SU-DHL-6 (cell line): ENCODE data around the gene CCDC188.

Experiments
- H2AFZ ChIP-seq: fragments of 200-600 bp; sonication (generic); 2 replicates; pipeline ENCODE4 v1.6.1; 2014; ENCODE audit warnings: low read depth, mild to moderate bottlenecking, moderate library complexity, mixed read lengths, antibody characterized with exemption, low read length; ENCODE audit not compliant: severe bottlenecking
- H3F3A ChIP-seq: fragments of 200-600 bp; shearing (Covaris generic); 2 replicates; pipeline ENCODE4 v1.6.0; 2016; ENCODE audit warnings: antibody characterized with exemption, mild to moderate bottlenecking; ENCODE audit not compliant: insufficient read depth
- H3K27ac ChIP-seq: fragments of 200-600 bp; sonication (generic); 2 replicates; pipeline ENCODE4 v1.5.1; 2016; ENCODE audit warnings: low read depth, mild to moderate bottlenecking, low read length, moderate library complexity, mixed read lengths
- H3K27me3 ChIP-seq: fragments of 200-600 bp; sonication (generic), shearing (Covaris generic); 2 replicates; pipeline ENCODE4 v1.6.0; 2014; ENCODE audit warnings: mild to moderate bottlenecking, low read length
- H3K36me3 ChIP-seq: fragments of 200-600 bp; sonication (generic); 2 replicates; pipeline ENCODE4 v1.6.1; 2014; ENCODE audit warnings: mild to moderate bottlenecking, low read length, mixed read lengths
- H3K4me2 ChIP-seq: fragments of 300-600, 200-600 bp; shearing (Covaris generic), sonication (generic); 2 replicates; pipeline ENCODE4 v1.6.0; 2014; ENCODE audit warnings: low read length, low read depth, mild to moderate bottlenecking; ENCODE audit not compliant: poor library complexity, severe bottlenecking
- H3K4me3 ChIP-seq: fragments of 200-600 bp; sonication (generic); 2 replicates; pipeline ENCODE4 v1.5.1; 2014; ENCODE audit warnings: antibody characterized with exemption, low read length, mild to moderate bottlenecking, mixed read lengths; ENCODE audit not compliant: insufficient read depth, poor library complexity, severe bottlenecking
- H3K79me2 ChIP-seq: fragments of 200-600 bp; sonication (generic); 2 replicates; pipeline ENCODE4 v1.6.1; 2014; ENCODE audit warnings: mild to moderate bottlenecking, low read length, moderate library complexity; ENCODE audit not compliant: insufficient read depth
- H3K9ac ChIP-seq: fragments of 200-600 bp; sonication (generic); 2 replicates; pipeline ENCODE4 v1.7.0; 2014; ENCODE audit warnings: mild to moderate bottlenecking, low read length
- H3K9me2 ChIP-seq: fragments of 200-600 bp; sonication (generic); replicated peaks from 2 replicates; pipeline ENCODE4 v1.6.1; 2014; ENCODE audit warnings: low read length; ENCODE audit not compliant: insufficient read depth
- H3K9me3 ChIP-seq: fragments of 200-600 bp; sonication (generic); 2 replicates; pipeline ENCODE4 v1.6.1; 2014; ENCODE audit warnings: low read length, mixed read lengths; ENCODE audit not compliant: insufficient read depth
- H4K20me1 ChIP-seq: fragments of 200-600 bp; sonication (generic); 2 replicates; pipeline ENCODE4 v1.6.1; 2014; ENCODE audit warnings: low read depth, mild to moderate bottlenecking, antibody characterized with exemption, low read length, moderate library complexity, mixed read lengths
- EZH2phosphoT487 ChIP-seq: fragments of 200-600 bp; sonication (generic), shearing (Covaris generic); conservative IDR thresholded peaks from 2 replicates; pipeline ENCODE4 v1.6.1; 2018; ENCODE audit warnings: mild to moderate bottlenecking, antibody characterized with exemption, low read length, moderate library complexity, mixed read lengths
- TF ChIP-seq, protein P1 (sequence below): fragments of 200-600 bp; sonication (generic); IDR thresholded peaks from one replicate; pipeline ENCODE4 v1.5.1; 2017; ENCODE audit warnings: antibody characterized with exemption, mild to moderate bottlenecking, low read length, moderate library complexity; ENCODE audit not compliant: insufficient read depth, poor library complexity, severe bottlenecking

Gene CCDC188

GRCh38 chr22:20150381-20151275 lies at the start of gene CCDC188:
Gene CCDC188 (minus strand): TSS chr22:20151055. CDS start chr22:20150986, 69 bp downstream.
- Histone ChIP-seq H3K27ac (no peak within 1 kb of the TSS), H3K36me3 (no peaks in the 10 kb centered on the region), H3K4me3 (no peak within 1 kb of the TSS), H3K9me3 (no peaks in the 10 kb centered on the region), H2AFZ (no peak within 1 kb of the TSS), H3K79me2 (no peaks in the 10 kb centered on the region), H4K20me1 (no peaks in the 10 kb centered on the region), H3K27me3 (no peaks in the 10 kb centered on the region), H3K4me2 (no peak within 1 kb of the TSS), H3K9me2 (no peaks in the 10 kb centered on the region), H3F3A (no peaks in the 10 kb centered on the region), H3K9ac (no peak within 1 kb of the TSS)
- TF ChIP-seq, protein P1, sequence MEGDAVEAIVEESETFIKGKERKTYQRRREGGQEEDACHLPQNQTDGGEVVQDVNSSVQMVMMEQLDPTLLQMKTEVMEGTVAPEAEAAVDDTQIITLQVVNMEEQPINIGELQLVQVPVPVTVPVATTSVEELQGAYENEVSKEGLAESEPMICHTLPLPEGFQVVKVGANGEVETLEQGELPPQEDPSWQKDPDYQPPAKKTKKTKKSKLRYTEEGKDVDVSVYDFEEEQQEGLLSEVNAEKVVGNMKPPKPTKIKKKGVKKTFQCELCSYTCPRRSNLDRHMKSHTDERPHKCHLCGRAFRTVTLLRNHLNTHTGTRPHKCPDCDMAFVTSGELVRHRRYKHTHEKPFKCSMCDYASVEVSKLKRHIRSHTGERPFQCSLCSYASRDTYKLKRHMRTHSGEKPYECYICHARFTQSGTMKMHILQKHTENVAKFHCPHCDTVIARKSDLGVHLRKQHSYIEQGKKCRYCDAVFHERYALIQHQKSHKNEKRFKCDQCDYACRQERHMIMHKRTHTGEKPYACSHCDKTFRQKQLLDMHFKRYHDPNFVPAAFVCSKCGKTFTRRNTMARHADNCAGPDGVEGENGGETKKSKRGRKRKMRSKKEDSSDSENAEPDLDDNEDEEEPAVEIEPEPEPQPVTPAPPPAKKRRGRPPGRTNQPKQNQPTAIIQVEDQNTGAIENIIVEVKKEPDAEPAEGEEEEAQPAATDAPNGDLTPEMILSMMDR: no peak
- no peak for TF ChIP-seq EZH2phosphoT487

DNA sequence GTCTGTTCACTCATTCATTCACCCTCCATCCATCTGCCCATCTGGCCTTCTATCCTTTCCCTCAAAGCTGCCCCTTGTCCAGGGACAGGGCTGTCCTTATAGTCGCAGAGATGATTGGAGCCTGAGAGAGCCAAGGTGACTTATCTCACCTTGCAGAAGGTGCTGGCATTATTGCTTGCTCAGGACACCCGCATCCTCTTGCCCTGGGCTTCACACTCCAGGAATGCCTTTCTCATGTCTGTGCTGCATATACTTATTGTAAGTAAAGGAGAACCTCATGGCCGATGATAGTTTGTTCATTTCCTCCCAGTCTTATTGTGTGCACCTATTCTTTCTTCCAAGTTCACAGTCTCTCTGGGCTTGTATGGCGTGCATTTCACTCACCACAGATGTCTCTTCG lies 49.1 kb upstream of the CCDC188 start:
- no peaks in the 10 kb centered on the region for H3F3A ChIP-seq
- no peaks in the 10 kb centered on the region for H3K79me2 ChIP-seq
- no peaks in the 10 kb centered on the region for H3K9me2 ChIP-seq
- H2AFZ ChIP-seq: no peak overlapping the region
- no peaks in the 10 kb centered on the region for H3K9me3 ChIP-seq
- no peak overlapping the region for H3K4me2 ChIP-seq
- H3K27me3 ChIP-seq: no peaks in the 10 kb centered on the region
- TF ChIP-seq, protein P1: no peak
- no peak for TF ChIP-seq EZH2phosphoT487
- H3K4me3 ChIP-seq: no peak overlapping the region
- H4K20me1 ChIP-seq: no peaks in the 10 kb centered on the region
- H3K9ac ChIP-seq: no peak overlapping the region
- no peaks in the 10 kb centered on the region for H3K36me3 ChIP-seq
- no peak overlapping the region for H3K27ac ChIP-seq

- no peak overlapping the region for H3K4me2 ChIP-seq
- H3K79me2 ChIP-seq: no peaks in the 10 kb centered on the region
- H3K36me3 ChIP-seq: no peaks in the 10 kb centered on the region
- no peaks in the 10 kb centered on the region for H3K9me2 ChIP-seq
- no peaks in the 10 kb centered on the region for H3K27me3 ChIP-seq
- H3F3A ChIP-seq: no peaks in the 10 kb centered on the region
- H3K4me3 ChIP-seq: no peak overlapping the region
- H3K27ac ChIP-seq: no peak overlapping the region
- H3K9ac ChIP-seq: no peak overlapping the region
- no peak overlapping the region for H2AFZ ChIP-seq
- no peaks in the 10 kb centered on the region for H4K20me1 ChIP-seq
- no peak for TF ChIP-seq EZH2phosphoT487
- TF ChIP-seq, protein P1: no peak
- H3K9me3 ChIP-seq: no peaks in the 10 kb centered on the region
Observed at GRCh38 chr22:20199413-20199842, 48.6 kb upstream of the CCDC188 start.
